Measurements from ENCODE around the gene CCDC6.

DNA sequence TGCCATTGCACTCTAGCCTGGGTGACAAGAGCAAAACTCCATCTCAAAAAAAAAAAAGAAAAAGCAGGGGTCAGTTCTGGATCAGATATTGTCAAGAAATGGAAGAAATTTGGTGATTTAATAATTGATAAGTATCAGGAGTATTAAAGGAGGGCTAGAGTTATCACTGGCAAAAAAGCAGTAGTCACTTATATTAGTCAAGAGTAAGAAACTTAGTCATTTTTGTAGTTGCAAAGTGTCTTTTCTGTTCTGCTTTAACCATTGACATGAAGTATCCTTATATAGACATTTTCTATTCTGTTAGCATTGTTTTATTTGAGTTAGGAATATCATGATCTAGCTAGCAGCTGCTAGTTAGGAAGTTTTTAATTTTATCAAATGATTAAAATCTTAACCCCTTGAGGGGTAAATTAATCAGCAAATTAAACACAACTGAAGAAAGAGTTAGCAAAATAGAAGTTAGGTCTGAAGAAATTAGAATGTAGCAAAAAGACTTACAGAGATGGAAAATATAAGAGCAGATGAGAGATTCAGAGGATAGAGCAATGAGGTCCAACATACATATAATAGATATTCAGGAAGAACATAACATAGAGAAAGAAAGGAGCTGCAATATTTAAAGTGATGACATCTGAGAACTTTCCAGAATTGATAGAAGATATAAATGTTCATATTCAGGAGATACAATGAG, 7.3 kb upstream of the CCDC6 start:
- TF ChIP-seq JUND (IDR thresholded peaks at IDR 0.05; ENCODE audit: borderline replicate concordance, low read depth, low read length) (no peak), JUND (tag; IDR thresholded peaks at IDR 0.05; ENCODE audit: borderline replicate concordance, low read depth, low read length) (no peak), PHF8 (IDR thresholded peaks at IDR 0.05; ENCODE audit: borderline replicate concordance, low read length) (no peak), EZH2 (IDR thresholded peaks at IDR 0.05; ENCODE audit: borderline replicate concordance, low read depth, low read length) (no peak), NFIX (CRISPR knock-in tag; IDR thresholded peaks at IDR 0.05; ENCODE audit: low read depth) (no peak), JUN (IDR thresholded peaks at IDR 0.05; ENCODE audit: borderline replicate concordance, low read depth, low read length) (no peak), JUN (CRISPR knock-in tag; IDR thresholded peaks at IDR 0.05; ENCODE audit: borderline replicate concordance) (no peak), NEUROD1 (IDR thresholded peaks at IDR 0.05; ENCODE audit: borderline replicate concordance, low read depth, low read length, partially characterized antibody) (no peak), CHD1 (IDR thresholded peaks at IDR 0.05; ENCODE audit: low read length) (no peak), SMAD1 (IDR thresholded peaks at IDR 0.05; ENCODE audit: low read depth, low read length, partially characterized antibody) (no peak), FOSL1 (tag; conservative IDR thresholded peaks at IDR 0.05) (no peak), ZNF589 (CRISPR knock-in tag; IDR thresholded peaks at IDR 0.05; ENCODE audit: low read depth) (no peak), ELF1 (tag; IDR thresholded peaks at IDR 0.05) (no peak)
- TF ChIP-seq, protein P1, sequence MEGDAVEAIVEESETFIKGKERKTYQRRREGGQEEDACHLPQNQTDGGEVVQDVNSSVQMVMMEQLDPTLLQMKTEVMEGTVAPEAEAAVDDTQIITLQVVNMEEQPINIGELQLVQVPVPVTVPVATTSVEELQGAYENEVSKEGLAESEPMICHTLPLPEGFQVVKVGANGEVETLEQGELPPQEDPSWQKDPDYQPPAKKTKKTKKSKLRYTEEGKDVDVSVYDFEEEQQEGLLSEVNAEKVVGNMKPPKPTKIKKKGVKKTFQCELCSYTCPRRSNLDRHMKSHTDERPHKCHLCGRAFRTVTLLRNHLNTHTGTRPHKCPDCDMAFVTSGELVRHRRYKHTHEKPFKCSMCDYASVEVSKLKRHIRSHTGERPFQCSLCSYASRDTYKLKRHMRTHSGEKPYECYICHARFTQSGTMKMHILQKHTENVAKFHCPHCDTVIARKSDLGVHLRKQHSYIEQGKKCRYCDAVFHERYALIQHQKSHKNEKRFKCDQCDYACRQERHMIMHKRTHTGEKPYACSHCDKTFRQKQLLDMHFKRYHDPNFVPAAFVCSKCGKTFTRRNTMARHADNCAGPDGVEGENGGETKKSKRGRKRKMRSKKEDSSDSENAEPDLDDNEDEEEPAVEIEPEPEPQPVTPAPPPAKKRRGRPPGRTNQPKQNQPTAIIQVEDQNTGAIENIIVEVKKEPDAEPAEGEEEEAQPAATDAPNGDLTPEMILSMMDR (IDR thresholded peaks at IDR 0.05 in 2 of 3, conservative IDR thresholded peaks at IDR 0.05 in 1 of 3; ENCODE audit: insufficient read depth in 2 of 3, low read depth in 1 of 3, low read length in 3 of 3): no peak
- TF ChIP-seq, protein P2, sequence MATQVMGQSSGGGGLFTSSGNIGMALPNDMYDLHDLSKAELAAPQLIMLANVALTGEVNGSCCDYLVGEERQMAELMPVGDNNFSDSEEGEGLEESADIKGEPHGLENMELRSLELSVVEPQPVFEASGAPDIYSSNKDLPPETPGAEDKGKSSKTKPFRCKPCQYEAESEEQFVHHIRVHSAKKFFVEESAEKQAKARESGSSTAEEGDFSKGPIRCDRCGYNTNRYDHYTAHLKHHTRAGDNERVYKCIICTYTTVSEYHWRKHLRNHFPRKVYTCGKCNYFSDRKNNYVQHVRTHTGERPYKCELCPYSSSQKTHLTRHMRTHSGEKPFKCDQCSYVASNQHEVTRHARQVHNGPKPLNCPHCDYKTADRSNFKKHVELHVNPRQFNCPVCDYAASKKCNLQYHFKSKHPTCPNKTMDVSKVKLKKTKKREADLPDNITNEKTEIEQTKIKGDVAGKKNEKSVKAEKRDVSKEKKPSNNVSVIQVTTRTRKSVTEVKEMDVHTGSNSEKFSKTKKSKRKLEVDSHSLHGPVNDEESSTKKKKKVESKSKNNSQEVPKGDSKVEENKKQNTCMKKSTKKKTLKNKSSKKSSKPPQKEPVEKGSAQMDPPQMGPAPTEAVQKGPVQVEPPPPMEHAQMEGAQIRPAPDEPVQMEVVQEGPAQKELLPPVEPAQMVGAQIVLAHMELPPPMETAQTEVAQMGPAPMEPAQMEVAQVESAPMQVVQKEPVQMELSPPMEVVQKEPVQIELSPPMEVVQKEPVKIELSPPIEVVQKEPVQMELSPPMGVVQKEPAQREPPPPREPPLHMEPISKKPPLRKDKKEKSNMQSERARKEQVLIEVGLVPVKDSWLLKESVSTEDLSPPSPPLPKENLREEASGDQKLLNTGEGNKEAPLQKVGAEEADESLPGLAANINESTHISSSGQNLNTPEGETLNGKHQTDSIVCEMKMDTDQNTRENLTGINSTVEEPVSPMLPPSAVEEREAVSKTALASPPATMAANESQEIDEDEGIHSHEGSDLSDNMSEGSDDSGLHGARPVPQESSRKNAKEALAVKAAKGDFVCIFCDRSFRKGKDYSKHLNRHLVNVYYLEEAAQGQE (IDR thresholded peaks at IDR 0.05; ENCODE audit: borderline replicate concordance): no peak
- TF ChIP-seq, protein P2 (CRISPR knock-in tag; IDR thresholded peaks at IDR 0.05; ENCODE audit: low read depth): no peak
- TF ChIP-seq, protein P3, sequence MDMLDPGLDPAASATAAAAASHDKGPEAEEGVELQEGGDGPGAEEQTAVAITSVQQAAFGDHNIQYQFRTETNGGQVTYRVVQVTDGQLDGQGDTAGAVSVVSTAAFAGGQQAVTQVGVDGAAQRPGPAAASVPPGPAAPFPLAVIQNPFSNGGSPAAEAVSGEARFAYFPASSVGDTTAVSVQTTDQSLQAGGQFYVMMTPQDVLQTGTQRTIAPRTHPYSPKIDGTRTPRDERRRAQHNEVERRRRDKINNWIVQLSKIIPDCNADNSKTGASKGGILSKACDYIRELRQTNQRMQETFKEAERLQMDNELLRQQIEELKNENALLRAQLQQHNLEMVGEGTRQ (CRISPR knock-in tag; IDR thresholded peaks at IDR 0.05): no peak
